Naive thymus-derived CD8-positive, alpha-beta T cell (primary cell): ENCODE data around the gene YEATS4. TPM values are rescaled to one million over a fixed set of nuclear protein-coding genes. Genes with fewer than 3 reads are reported as not detected.
A peak's percentile ranks its signal among the peaks of the same experiment; 100 is the strongest.

Experiments used
- ATAC-seq, 2 donors: fragments of 150-1000 bp; cut with Tn5 transposase in 1 of 2; sonication (Bioruptor Pico), chemical (Tn5 transposase) in 1 of 2; 1 replicate in 1 of 2; 2 replicates in 1 of 2; pipeline ENCODE4 v1.10.0; 2021; ENCODE audit warnings: mild to moderate bottlenecking in 2 of 2, moderate library complexity in 2 of 2
- POLR2A ChIA-PET: fragments of 350-600 bp; sonication (Branson Sonifier 250); formaldehyde crosslinking; loops from one replicate; lab custom pipeline; 2021; ENCODE audit warnings: antibody characterized with exemption; lab: Charles Lee
- DNase-seq, 10 donors: peaks; one replicate each; pipeline versions ENCODE4 v3.0.0 to v3.0.0-alpha.2; 2020 to 2022
- H3K27ac Mint-ChIP-seq, 10 donors: one replicate each; pipeline ENCODE4 v1.8.0; 2020 to 2022; ENCODE audit warnings: mild to moderate bottlenecking in 10 of 10, mixed read lengths in 10 of 10, moderate library complexity in 4 of 10, inconsistent platforms in 1 of 10
- H3K27me3 Mint-ChIP-seq, 5 donors: one replicate each; pipeline ENCODE4 v1.8.0; 2021 to 2022; ENCODE audit warnings: mixed read lengths in 5 of 5
- H3K36me3 Mint-ChIP-seq, 3 donors: one replicate each; pipeline ENCODE4 v1.8.0; 2020 to 2022; ENCODE audit warnings: mixed read lengths in 3 of 3, mild to moderate bottlenecking in 2 of 3, inconsistent platforms in 1 of 3
- H3K4me1 Mint-ChIP-seq, 4 donors: one replicate each; pipeline ENCODE4 v1.8.0; 2021 to 2022; ENCODE audit warnings: mixed read lengths in 4 of 4
- H3K4me3 Mint-ChIP-seq, 10 donors: one replicate each; pipeline ENCODE4 v1.8.0; 2020 to 2022; ENCODE audit warnings: mild to moderate bottlenecking in 10 of 10, mixed read lengths in 10 of 10, moderate library complexity in 6 of 10, inconsistent platforms in 1 of 10
- H3K9me3 Mint-ChIP-seq, 9 donors: one replicate each; pipeline ENCODE4 v1.8.0; 2020 to 2022; ENCODE audit warnings: mixed read lengths in 9 of 9, mild to moderate bottlenecking in 3 of 9, inconsistent platforms in 1 of 9, moderate library complexity in 1 of 9
- polyA plus RNA-seq, 3 donors: library from polyadenylated mRNA; unstranded; fragments of 300-500 nt; fragmentation: Illumina TruSeq; gene quantifications; one replicate each; pipeline ENCODE4 v1.2.3, GENCODE V29; 2021
- total RNA-seq, 8 experiments: library from RNA in 2 of 8; stranded (reverse) in 2 of 8; gene quantifications; one replicate each; pipeline ENCODE4 v1.2.3 and lab custom pipeline; 2021 to 2026

YEATS4 gene
- total and polyA plus RNA-seq, 5 experiments from 2014 or later, result 18.0 to 66.4 (median 50.9) TPM

GRCh38 chr12:69343885-69344612, 15.5 kb upstream of the YEATS4 start:
- Mint-ChIP-seq H3K9me3 (no peaks in the 10 kb centered on the region), H3K4me3 (no peak overlapping the region), H3K36me3 (no peaks in the 10 kb centered on the region), H3K27ac (no peak overlapping the region), H3K4me1 (peaks cover 0 to 14% (median 3%) of the 10 kb centered on the region in 4 donors), H3K27me3 (peaks cover 0 to 7% (median 0%) of the 10 kb centered on the region in 5 donors)
- ATAC-seq, result no peak
- POLR2A ChIA-PET, result no interaction called here
- no peak for DNase-seq

DNA sequence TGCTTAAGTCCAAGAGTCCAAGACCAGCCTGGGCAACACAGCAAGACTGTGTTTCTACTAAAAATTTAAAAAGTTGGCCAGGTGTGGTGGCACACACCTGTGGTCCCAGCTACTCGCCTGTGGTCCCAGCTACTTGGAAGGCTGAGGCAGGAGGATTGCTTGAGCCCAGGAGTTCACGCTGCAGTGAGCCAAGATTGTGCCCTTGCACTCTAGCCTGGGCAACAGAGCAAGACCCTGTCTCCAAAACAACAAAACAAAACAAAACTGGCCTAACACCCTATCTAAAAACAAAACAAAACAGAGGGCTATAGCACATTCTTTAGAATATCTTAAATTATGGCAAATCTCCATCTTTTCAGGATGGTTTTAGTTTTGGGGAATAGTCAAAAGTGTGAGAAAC, 14.5 kb upstream of the YEATS4 start:
- Mint-ChIP-seq H3K27me3 (peaks cover 0 to 7% (median 0%) of the 10 kb centered on the region in 5 donors), H3K36me3 (no peaks in the 10 kb centered on the region), H3K4me1 (peaks cover 0 to 11% (median 3%) of the 10 kb centered on the region in 4 donors), H3K9me3 (no peaks in the 10 kb centered on the region), H3K27ac (no peak overlapping the region), H3K4me3 (no peak overlapping the region)
- POLR2A ChIA-PET, result no interaction called here
- DNase-seq (no peak), ATAC-seq (no peak)

DNA sequence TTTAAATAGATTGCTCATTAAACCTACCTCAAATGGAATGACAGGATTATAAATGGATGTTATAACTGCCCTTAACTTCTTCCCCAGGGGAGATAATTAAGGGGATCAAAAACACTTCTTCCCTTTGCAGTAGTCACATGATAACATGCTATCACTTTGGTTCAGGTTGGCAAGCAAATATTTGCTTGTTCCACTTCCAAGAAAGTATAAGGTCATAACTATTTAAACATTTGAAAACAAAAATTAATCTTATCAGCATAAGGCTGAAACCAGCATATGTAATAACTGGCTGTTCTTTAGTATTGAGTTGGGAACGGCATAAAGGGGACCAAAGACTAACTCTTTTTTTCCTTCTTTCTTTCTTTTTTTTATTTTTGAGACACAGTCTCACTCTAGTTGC, 13.8 kb upstream of the YEATS4 start:
- no peaks in the 10 kb centered on the region for H3K36me3 Mint-ChIP-seq
- POLR2A ChIA-PET, result no interaction called here
- peaks cover 0 to 11% (median 3%) of the 10 kb centered on the region in 4 donors for H3K4me1 Mint-ChIP-seq
- DNase-seq, result no peak
- H3K27ac Mint-ChIP-seq, result peak overlapping the region in 1 of 10 donors; percentile 37
- no peaks in the 10 kb centered on the region for H3K9me3 Mint-ChIP-seq
- no peak for ATAC-seq
- peaks cover 0 to 7% (median 0%) of the 10 kb centered on the region in 5 donors for H3K27me3 Mint-ChIP-seq
- no peak overlapping the region for H3K4me3 Mint-ChIP-seq

- H3K27ac Mint-ChIP-seq, result peak within 1 kb of the TSS in 2 of 10 donors; percentile 7 to 74
- no peaks in the 10 kb centered on the region for H3K9me3 Mint-ChIP-seq
- DNase-seq, result no peak
Measured at GRCh38 chr12:69348162-69348938, 11.2 kb upstream of the YEATS4 start, which contains the start of gene LYZ. Gene LYZ, plus strand, starts transcription at chr12:69348381. Its CDS starts 28 bp downstream, at chr12:69348409.

DNA sequence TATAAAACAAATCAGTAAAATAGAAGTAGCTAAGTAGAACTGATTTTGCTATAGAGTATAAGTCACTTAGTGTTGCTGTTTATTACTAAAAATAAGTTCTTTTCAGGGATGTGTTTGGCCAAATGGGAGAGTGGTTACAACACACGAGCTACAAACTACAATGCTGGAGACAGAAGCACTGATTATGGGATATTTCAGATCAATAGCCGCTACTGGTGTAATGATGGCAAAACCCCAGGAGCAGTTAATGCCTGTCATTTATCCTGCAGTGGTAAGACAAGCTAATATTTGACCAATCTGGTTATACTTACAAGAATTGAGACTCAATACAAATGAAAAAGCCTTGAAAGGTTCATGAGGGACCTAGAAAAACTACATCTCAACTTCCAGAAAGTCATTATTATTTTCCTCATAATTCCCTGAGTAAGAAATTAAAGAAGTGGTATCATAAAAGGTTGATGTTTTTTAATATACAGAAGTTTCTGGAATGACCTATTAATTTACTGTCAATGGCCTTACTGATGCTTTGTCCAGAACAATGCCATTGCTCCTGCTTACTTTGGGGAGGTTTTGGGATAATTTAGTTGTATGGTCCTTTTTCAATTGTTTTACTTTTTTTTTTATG, 9.4 kb upstream of the YEATS4 start:
- no peak for ATAC-seq
- no peak for DNase-seq
- H3K27me3 Mint-ChIP-seq, result peaks cover 0 to 2% (median 0%) of the 10 kb centered on the region in 5 donors

More at GRCh38 chr12:69348162-69348938, 11.2 kb upstream of the YEATS4 start, which contains the start of gene LYZ:
- no peak for ATAC-seq
- H3K36me3 Mint-ChIP-seq, result no peaks in the 10 kb centered on the region
- peak within 1 kb of the TSS in 1 of 10 donors; percentile 61 for H3K4me3 Mint-ChIP-seq
- POLR2A ChIA-PET, result interaction anchor here (0.5 to 0.7 kb wide), 2 partner anchors 18 to 66 kb away, joined by 3 read pairs; no protein-coding TSS in a partner anchor
- H3K4me1 Mint-ChIP-seq, result peaks cover 0 to 8% (median 3%) of the 10 kb centered on the region in 4 donors
- H3K27me3 Mint-ChIP-seq, result no peaks in the 10 kb centered on the region

DNA sequence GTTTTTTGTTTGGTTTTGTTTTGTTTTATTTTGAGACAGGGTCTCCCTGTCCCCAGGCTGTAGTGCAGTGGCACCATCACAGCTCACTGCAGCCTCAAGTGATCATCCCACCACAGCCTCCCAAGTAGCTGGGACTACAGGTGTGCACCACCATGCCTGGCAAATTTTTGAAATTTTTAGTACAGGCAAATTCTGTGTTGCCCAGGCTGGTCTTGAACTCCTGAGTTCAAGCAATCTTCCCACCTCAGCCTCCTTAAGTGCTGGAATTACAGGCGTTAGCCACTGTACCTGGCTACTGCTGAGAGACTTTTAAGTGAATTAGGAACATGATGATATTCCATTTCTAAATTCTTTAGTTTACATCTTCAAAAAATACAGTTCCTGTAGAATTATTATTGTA, 8.8 kb upstream of the YEATS4 start:
- POLR2A ChIA-PET, result interaction anchor here (1.5 kb wide), 1 partner anchor 15 kb away, joined by 3 read pairs; no protein-coding TSS in a partner anchor
- no peaks in the 10 kb centered on the region for H3K9me3 Mint-ChIP-seq
- ATAC-seq, result no peak

More for the DNA sequence above, 9.4 kb upstream of the YEATS4 start:
- peak overlapping the region in 1 of 10 donors; percentile 9 for H3K4me3 Mint-ChIP-seq
- no peaks in the 10 kb centered on the region for H3K36me3 Mint-ChIP-seq
- no peak overlapping the region for H3K27ac Mint-ChIP-seq
- peaks cover 0 to 8% (median 3%) of the 10 kb centered on the region in 4 donors for H3K4me1 Mint-ChIP-seq
- POLR2A ChIA-PET, result interaction anchor here (1.5 kb wide), 1 partner anchor 15 kb away, joined by 3 read pairs; no protein-coding TSS in a partner anchor
- no peaks in the 10 kb centered on the region for H3K9me3 Mint-ChIP-seq

DNA sequence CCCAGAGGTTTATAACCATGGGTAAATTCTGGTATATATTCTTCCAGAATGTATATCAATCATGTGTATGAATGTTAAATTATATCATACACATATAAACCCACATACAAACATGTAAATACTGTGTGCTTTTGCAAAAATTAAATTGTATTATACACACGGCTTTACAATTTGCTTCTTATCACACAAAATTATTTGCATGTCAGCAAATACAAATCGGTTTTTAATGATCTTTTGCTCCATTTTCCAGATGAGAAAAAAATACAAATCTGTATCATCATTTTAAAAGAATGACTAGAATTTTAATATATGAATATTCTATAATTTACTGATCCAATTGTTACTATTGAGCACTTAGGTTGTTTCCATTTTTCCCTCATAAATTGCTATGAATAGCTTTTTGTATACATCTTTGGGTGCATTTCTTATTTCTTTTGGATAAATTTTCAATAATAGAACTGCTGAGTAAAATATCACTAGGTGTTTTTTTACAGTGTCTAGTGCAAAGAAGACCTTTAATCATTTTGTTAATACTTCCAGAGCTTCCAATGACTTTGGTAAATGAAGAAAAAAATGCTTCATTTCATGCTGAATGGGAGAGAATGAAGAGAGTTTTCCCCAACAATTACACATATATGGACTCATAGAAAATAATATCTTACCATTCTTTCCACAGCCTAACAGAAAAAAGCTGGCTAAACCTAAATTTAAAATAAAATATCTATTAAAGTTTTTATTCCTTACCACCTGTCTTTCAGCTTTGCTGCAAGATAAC, 7.9 kb upstream of the YEATS4 start:
- no peak for ATAC-seq
- no peak for DNase-seq
- POLR2A ChIA-PET, result no interaction called here
- H3K4me3 Mint-ChIP-seq, result no peak overlapping the region
- no peak overlapping the region for H3K27ac Mint-ChIP-seq
- peaks cover 0 to 2% (median 0%) of the 10 kb centered on the region in 5 donors for H3K27me3 Mint-ChIP-seq
- H3K36me3 Mint-ChIP-seq, result no peaks in the 10 kb centered on the region
- H3K9me3 Mint-ChIP-seq, result no peaks in the 10 kb centered on the region
- H3K4me1 Mint-ChIP-seq, result peaks cover 0 to 8% (median 3%) of the 10 kb centered on the region in 4 donors

More for the DNA sequence above, 8.8 kb upstream of the YEATS4 start:
- DNase-seq, result no peak
- Mint-ChIP-seq H3K27me3 (peaks cover 0 to 2% (median 0%) of the 10 kb centered on the region in 5 donors), H3K4me1 (peaks cover 0 to 8% (median 3%) of the 10 kb centered on the region in 4 donors), H3K36me3 (no peaks in the 10 kb centered on the region), H3K27ac (no peak overlapping the region), H3K4me3 (no peak overlapping the region)

DNA sequence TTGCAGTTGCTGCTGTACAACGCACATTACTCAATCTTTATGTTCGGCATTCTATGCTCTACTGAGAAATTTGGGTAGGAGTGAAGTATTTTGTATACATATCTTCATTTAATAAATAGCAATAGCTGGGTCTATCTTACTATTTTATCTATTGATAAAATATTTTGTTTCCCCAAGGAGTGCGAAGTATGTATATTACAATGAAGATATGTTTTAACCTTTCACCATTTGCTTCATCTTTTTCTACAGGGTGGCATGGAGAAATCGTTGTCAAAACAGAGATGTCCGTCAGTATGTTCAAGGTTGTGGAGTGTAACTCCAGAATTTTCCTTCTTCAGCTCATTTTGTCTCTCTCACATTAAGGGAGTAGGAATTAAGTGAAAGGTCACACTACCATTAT, 6.6 kb upstream of the YEATS4 start:
- no peak overlapping the region for H3K27ac Mint-ChIP-seq
- ATAC-seq (no peak), DNase-seq (no peak)
- POLR2A ChIA-PET, result no interaction called here
- peaks cover 6 to 10% (median 6%) of the 10 kb centered on the region in 4 donors for H3K4me1 Mint-ChIP-seq
- H3K36me3 Mint-ChIP-seq, result no peaks in the 10 kb centered on the region
- H3K9me3 Mint-ChIP-seq, result no peaks in the 10 kb centered on the region
- no peak overlapping the region for H3K4me3 Mint-ChIP-seq
- H3K27me3 Mint-ChIP-seq, result peaks cover 0 to 2% (median 0%) of the 10 kb centered on the region in 5 donors

GRCh38 chr12:69354172-69354555, 5.4 kb upstream of the YEATS4 start:
- Mint-ChIP-seq H3K4me3 (no peak overlapping the region), H3K9me3 (no peaks in the 10 kb centered on the region), H3K27ac (no peak overlapping the region), H3K27me3 (peaks cover 0 to 2% (median 0%) of the 10 kb centered on the region in 5 donors), H3K36me3 (no peaks in the 10 kb centered on the region), H3K4me1 (peaks cover 5 to 11% (median 7%) of the 10 kb centered on the region in 4 donors)
- ATAC-seq, result no peak
- DNase-seq, result no peak
- POLR2A ChIA-PET, result no interaction called here

DNA sequence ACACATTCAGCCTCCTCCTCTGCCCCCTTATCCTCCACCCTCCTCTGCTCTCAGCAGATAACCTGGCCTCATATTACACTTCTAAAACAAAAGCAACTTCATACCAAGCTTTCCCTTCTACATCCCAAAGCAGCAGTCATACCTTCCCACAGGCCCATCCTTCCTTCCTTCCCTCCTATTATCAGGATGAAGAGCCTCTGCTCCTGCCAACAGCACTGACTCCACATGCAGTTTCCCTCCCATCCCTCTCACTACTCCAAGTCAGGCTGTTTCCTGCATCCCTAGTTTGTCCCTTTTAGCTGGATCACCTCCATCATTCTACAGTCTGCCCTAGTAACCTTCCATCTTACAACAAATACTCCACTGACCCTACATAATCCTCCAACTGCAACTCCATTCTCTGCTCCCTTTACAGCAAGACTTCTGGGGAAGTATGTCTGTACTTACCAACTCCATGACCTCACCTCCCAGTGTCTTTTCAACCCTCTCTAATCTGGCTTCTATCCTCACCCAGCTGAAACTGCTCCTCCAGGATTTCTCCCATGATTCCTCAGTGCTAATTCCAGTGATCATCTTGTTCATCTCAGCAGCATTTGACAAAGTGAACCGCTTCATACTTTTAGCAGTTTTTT, 4.9 kb upstream of the YEATS4 start:
- Mint-ChIP-seq H3K27ac (peak overlapping the region in 2 of 10 donors; percentile 8 to 27), H3K27me3 (peaks cover 0 to 2% (median 0%) of the 10 kb centered on the region in 5 donors), H3K4me3 (no peak overlapping the region), H3K36me3 (no peaks in the 10 kb centered on the region), H3K4me1 (peaks cover 8 to 16% (median 11%) of the 10 kb centered on the region in 4 donors), H3K9me3 (no peaks in the 10 kb centered on the region)
- DNase-seq (no peak), ATAC-seq (no peak)
- POLR2A ChIA-PET, result no interaction called here

- Mint-ChIP-seq H3K4me1 (peaks cover 11 to 17% (median 16%) of the 10 kb centered on the region in 4 donors), H3K27ac (peak overlapping the region in 1 of 10 donors; percentile 27), H3K4me3 (no peak overlapping the region), H3K27me3 (peaks cover 0 to 2% (median 0%) of the 10 kb centered on the region in 5 donors), H3K9me3 (no peaks in the 10 kb centered on the region), H3K36me3 (peaks cover 0 to 3% (median 0%) of the 10 kb centered on the region in 3 donors)
- no peak for DNase-seq
- POLR2A ChIA-PET, result no interaction called here
- no peak for ATAC-seq
Measured at GRCh38 chr12:69355363-69356028, 4.0 kb upstream of the YEATS4 start.
